Stimulated activated CD4-positive, alpha-beta T cell treated with anti-CD3 and anti-CD28 coated beads, Interleukin-12 subunit alpha, Interleukin-12 subunit beta, amount 100 ng/mL, for 24 hours (primary cell): ENCODE measurements around the gene DBN1.

ENCODE experiments used
- DNase-seq, 2 experiments: peaks; one replicate each; pipeline ENCODE4 v3.0.0-alpha.2; 2020; ENCODE audit warnings: low read depth in 2 of 2

Gene DBN1

DNA sequence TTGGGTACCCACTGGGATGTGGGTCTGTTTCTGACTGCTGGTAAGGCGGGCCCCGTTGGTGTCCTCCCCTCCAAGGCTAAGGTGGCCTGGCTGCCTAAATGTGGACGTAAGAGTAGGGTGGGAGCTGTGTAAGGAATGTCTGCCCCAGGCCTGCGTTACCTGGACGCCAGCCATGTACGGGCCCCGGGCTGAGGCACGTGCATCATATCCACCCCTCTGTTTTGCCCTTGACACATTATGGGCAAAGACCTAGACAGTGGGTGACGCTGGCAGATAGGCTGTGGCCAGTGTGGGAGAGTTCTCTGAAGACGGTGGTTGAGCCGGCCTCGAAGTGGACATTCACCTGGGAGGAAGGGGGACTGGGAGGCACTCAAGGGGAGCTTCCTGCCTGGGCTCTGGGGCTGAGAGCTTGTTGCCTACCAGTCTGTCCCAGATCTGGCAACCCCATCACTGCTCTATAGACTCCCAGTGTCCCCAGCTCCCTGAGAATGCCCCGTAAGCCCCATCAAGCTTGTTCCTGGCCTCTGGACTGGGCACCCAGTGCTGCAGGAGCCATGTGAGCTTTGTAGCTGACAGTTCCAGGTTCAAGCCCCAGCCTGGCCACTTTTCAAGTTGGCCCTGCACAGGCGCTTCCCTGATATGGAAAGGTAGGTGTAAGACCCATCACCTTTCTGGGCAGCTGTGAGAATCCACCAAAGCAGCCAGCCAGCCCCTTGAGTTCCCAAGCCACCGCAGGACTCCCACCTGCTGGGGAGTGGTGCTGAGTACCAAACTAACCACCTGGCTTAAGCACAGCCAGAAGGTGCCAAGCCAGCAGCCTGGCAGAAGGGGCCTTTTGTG is 30.1 kb downstream of the DBN1 start:
- DNase-seq: no peak

GRCh38 chr5:177442066-177442826 is 31.2 kb downstream of the DBN1 start:
- no peak for DNase-seq

GRCh38 chr5:177440990-177441780 is 32.2 kb downstream of the DBN1 start:
- no peak for DNase-seq

GRCh38 chr5:177440211-177440989 is 33.0 kb downstream of the DBN1 start:
- DNase-seq: no peak

GRCh38 chr5:177439518-177440053 is 33.8 kb downstream of the DBN1 start:
- no peak for DNase-seq

DNA sequence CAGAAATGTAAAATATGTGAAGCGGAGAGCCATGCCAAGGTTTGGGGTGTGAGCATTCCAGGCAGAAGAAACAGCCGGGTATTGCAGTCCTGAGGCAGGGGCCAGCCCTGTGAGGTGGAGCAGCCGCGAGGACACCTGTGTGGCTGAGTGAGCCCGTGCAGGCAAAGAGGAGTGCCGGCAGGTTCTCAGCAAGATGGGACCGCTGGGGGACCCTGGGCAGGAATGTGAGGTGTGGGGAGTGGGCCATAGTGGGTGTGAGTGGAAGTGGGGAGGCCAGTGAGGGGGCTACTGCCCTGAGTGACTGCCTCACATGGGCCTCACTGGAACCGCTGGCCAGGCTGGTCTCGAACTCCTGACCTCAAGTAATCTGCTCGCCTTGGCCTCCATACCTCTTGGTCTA is 35.0 kb downstream of the DBN1 start:
- no peak for DNase-seq

- DNase-seq: no peak
These were observed 35.8 kb downstream of the DBN1 start for GRCh38 chr5:177437623-177438022.

DNA sequence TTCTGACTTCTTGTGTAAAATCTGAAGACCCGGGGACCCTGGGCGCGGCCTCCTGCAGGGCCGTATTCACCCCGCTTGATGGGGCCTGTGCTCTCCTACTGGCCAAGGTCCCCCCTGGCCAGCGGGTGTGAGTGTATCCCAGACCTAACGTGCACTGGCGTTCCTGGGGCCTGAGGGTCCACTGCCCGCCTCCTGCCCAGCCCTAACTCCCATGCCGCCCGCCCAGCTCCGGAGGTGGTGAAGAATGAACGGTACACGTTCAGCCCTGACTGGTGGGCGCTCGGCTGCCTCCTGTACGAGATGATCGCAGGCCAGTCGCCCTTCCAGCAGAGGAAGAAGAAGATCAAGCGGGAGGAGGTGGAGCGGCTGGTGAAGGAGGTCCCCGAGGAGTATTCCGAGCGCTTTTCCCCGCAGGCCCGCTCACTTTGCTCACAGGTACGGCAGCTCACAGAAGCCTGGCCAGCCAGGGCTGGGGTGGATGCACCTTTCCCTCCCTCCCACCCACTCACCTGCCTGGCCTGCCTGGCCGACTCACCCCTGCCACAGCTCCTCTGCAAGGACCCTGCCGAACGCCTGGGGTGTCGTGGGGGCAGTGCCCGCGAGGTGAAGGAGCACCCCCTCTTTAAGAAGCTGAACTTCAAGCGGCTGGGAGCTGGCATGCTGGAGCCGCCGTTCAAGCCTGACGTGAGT is 37.4 kb downstream of the DBN1 start:
- DNase-seq: no peak

GRCh38 chr5:177434942-177435738 is 38.3 kb downstream of the DBN1 start:
- DNase-seq: no peak

DNA sequence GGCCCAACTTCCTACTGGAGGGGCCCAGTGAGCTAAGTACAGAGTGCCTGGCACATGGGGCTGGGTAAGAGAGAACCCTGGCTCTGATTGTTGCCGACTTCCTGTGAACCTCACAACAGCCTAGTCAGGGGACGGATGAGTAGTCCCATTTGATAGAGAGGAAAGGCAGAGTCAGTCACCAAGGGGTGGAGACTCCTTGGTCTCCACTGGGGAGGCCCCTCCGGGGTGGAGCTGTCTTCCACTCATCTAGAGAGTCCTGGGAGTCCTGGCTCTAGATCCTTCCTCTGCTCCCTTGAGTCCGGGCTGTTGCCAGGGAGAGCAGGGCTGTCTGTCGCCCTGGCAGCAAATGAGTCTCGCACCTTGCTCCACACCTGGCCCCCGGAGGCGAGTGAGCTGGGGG is 39.0 kb downstream of the DBN1 start:
- peak in 1 of 2 experiments; percentile 61 for DNase-seq

DNA sequence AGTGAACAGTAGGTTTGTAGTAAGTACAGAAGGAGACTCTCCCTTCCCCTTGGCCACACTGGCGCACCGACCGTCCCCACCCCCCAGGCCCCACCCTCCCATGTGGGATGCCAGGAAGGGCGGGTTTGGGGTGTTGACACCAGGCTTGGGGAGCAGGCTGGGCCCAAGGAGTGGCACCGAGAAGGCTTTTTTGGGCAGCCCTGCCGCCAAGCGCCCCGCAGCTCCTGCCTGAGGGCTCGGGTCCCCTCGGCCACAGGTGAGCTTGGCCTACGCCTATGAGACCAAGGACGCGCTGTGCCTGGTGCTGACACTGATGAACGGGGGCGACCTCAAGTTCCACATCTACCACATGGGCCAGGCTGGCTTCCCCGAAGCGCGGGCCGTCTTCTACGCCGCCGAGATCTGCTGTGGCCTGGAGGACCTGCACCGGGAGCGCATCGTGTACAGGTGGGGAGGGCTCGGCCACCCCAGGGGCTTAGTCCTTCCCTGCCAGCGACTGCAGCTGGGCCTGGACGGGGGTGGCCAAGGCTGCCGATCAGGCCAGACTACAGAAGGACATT is 39.7 kb downstream of the DBN1 start:
- DNase-seq: no peak

- no peak for DNase-seq
These were observed 40.4 kb downstream of the DBN1 start for GRCh38 chr5:177432839-177433657.

DNA sequence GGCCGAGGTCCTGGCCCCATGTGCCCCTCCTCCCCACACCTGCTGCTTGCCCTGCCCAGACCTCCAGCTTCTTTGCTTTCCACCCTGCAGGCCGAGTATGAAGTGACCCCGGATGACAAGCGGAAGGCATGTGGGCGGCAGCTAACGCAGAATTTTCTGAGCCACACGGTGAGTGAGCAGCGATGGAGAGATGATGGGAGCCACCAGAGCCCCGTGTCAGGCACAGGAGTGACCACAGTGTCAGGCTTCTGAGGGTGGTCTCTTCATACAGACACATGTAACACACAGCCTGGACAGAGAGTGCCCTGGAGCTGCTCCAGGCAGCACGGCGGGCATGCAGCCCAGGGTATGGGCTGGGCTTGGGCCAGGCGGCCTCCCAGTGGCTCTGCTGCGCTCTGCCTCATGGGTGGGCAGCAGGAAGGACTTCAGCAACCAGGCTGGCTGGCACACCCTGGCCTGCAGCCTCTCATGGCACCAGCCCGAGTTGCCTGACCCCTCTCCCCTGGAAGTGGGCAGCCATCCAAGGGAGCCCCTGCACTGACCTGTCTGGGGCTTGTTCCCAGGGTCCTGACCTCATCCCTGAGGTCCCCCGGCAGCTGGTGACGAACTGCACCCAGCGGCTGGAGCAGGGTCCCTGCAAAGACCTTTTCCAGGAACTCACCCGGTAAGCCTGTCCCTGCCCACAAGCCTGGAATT is 41.1 kb downstream of the DBN1 start:
- no peak for DNase-seq

DNA sequence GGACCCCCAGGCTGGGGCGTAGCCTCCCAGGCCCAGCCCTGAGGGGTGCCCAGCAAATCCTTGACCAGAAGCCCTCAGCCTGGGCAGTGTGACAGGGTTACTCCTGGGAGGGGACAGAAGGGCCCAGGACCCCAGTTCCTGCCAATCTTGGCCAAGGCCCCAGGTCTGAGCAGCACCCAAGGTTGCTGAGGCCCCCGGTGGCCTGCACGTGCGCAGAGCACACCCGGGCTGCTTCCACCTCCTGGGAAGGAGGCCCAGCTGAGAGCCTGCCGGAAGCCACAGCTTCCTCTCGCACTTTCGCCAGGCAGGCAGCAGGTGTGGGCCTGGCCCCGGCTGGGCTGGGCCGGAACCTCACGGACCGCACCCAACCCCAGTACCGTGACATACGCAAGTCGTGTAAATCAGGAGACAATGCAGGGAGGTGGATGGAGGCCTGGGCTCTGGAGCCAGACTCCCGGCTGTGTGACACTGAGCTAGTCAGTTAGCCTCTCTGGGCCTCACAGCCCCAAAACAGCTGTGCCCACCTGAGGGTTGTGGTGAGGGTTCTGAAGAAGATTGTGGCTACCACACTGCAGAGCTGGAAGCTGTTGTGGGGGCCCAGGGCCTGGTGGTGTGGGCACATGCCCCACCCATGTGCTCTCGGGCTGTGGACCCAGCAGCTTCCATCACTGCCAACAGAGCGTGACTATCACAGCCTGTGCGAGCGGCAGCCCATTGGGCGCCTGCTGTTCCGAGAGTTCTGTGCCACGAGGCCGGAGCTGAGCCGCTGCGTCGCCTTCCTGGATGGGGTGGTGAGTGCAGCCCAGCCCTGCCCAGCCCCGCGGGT is 41.9 kb downstream of the DBN1 start:
- peak in 1 of 2 experiments; percentile 65 for DNase-seq

- no peak for DNase-seq
These were observed 42.5 kb downstream of the DBN1 start for GRCh38 chr5:177430972-177431316.

GRCh38 chr5:177430140-177430951 is 43.1 kb downstream of the DBN1 start:
- DNase-seq: no peak
